Measurements from ENCODE around the gene COL4A1.

The COL4A1 gene

GRCh38 chr13:110283736-110284517 is 23.0 kb downstream of the COL4A1 start:
- Histone ChIP-seq H3K4me1 (ENCODE audit: low read depth, poor library complexity, severe bottlenecking) (no peaks in the 10 kb centered on the region), H3K27me3 (ENCODE audit: insufficient read depth, low read depth) (no peaks in the 10 kb centered on the region), H3K27ac (no peak overlapping the region), H3K36me3 (ENCODE audit: insufficient read depth) (no peaks in the 10 kb centered on the region), H4K20me1 (ENCODE audit: insufficient read depth) (no peaks in the 10 kb centered on the region), H3K9ac (no peak overlapping the region), H3K79me2 (ENCODE audit: insufficient read depth, low read depth) (no peaks in the 10 kb centered on the region), H3K4me2 (no peak overlapping the region), H3K4me3 (IDR thresholded peaks at IDR 0.05; ENCODE audit: insufficient read depth, low read depth, low read length) (no peak overlapping the region), H2AFZ (ENCODE audit: low read depth) (no peak overlapping the region)
- TF ChIP-seq CTCF (conservative IDR thresholded peaks at IDR 0.05; ENCODE audit: low read depth, low read length), result no peak

GRCh38 chr13:110282316-110282841 is 24.6 kb downstream of the COL4A1 start:
- Histone ChIP-seq H3K27ac (no peak overlapping the region), H3K9ac (no peak overlapping the region), H4K20me1 (ENCODE audit: insufficient read depth) (no peaks in the 10 kb centered on the region), H3K4me3 (IDR thresholded peaks at IDR 0.05; ENCODE audit: insufficient read depth, low read depth, low read length) (no peak overlapping the region), H3K27me3 (ENCODE audit: insufficient read depth, low read depth) (no peaks in the 10 kb centered on the region), H3K36me3 (ENCODE audit: insufficient read depth) (no peaks in the 10 kb centered on the region), H3K4me2 (no peak overlapping the region), H3K4me1 (ENCODE audit: low read depth, poor library complexity, severe bottlenecking) (no peaks in the 10 kb centered on the region), H2AFZ (ENCODE audit: low read depth) (no peak overlapping the region), H3K79me2 (ENCODE audit: insufficient read depth, low read depth) (no peaks in the 10 kb centered on the region)
- no peak for TF ChIP-seq CTCF (conservative IDR thresholded peaks at IDR 0.05; ENCODE audit: low read depth, low read length)

- H3K36me3 ChIP-seq (ENCODE audit: insufficient read depth), result no peaks in the 10 kb centered on the region
- H4K20me1 ChIP-seq (ENCODE audit: insufficient read depth), result no peaks in the 10 kb centered on the region
- H3K4me2 ChIP-seq, result no peak overlapping the region
- no peaks in the 10 kb centered on the region for H3K79me2 ChIP-seq (ENCODE audit: insufficient read depth, low read depth)
- H3K27me3 ChIP-seq (ENCODE audit: insufficient read depth, low read depth), result no peaks in the 10 kb centered on the region
- no peak overlapping the region for H3K27ac ChIP-seq
- no peak for TF ChIP-seq CTCF (conservative IDR thresholded peaks at IDR 0.05; ENCODE audit: low read depth, low read length)
- H2AFZ ChIP-seq (ENCODE audit: low read depth), result no peak overlapping the region
- no peaks in the 10 kb centered on the region for H3K4me1 ChIP-seq (ENCODE audit: low read depth, poor library complexity, severe bottlenecking)
- no peak overlapping the region for H3K4me3 ChIP-seq (IDR thresholded peaks at IDR 0.05; ENCODE audit: insufficient read depth, low read depth, low read length)
- no peak overlapping the region for H3K9ac ChIP-seq
Measured at GRCh38 chr13:110281736-110282135, 25.2 kb downstream of the COL4A1 start.

GRCh38 chr13:110280985-110281688 is 25.8 kb downstream of the COL4A1 start:
- H3K27ac ChIP-seq, result no peak overlapping the region
- H2AFZ ChIP-seq (ENCODE audit: low read depth), result no peak overlapping the region
- no peaks in the 10 kb centered on the region for H3K36me3 ChIP-seq (ENCODE audit: insufficient read depth)
- no peak overlapping the region for H3K9ac ChIP-seq
- no peaks in the 10 kb centered on the region for H3K79me2 ChIP-seq (ENCODE audit: insufficient read depth, low read depth)
- no peak overlapping the region for H3K4me3 ChIP-seq (IDR thresholded peaks at IDR 0.05; ENCODE audit: insufficient read depth, low read depth, low read length)
- H3K27me3 ChIP-seq (ENCODE audit: insufficient read depth, low read depth), result no peaks in the 10 kb centered on the region
- no peaks in the 10 kb centered on the region for H3K4me1 ChIP-seq (ENCODE audit: low read depth, poor library complexity, severe bottlenecking)
- no peak overlapping the region for H3K4me2 ChIP-seq
- TF ChIP-seq CTCF (conservative IDR thresholded peaks at IDR 0.05; ENCODE audit: low read depth, low read length), result no peak
- H4K20me1 ChIP-seq (ENCODE audit: insufficient read depth), result no peaks in the 10 kb centered on the region
